ENCODE data around the gene MIXL1. TPM values are rescaled to one million over a fixed set of nuclear protein-coding genes. Genes with fewer than 3 reads are reported as not detected.

Gene MIXL1
- total and polyA plus RNA-seq, 2 of the 13 experiments (the other 11 are each of a cell fraction or from before 2014, with no cell fraction given) = 7.6 to 18.5 TPM

DNA sequence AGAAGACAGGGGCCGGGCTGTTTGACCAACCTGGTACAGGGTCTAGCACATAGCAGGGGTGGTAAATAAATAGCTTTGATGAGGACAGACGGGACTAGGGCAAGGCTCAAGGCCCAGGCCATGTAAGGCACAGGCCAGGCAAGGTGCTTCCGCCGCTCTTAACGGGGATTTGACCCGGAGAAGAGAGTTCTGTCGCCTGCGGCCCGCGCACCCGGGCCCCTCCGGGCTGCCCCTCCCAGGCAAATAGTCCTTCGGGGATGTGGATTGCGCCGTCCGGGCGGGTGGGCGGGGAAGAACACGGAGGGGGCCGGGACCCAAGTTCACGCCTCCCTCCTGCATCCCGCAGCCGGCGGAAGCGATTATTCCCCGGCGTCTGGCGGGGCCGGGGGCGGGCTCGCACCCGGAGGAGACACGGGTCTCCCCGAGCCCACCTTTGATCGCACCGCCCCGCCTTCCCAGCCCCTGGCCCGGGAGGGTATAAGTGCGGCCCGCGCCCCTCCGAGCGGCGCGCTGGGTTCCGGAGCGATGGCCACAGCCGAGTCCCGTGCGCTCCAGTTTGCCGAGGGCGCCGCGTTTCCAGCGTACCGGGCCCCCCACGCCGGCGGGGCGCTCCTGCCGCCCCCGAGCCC lies at the start of gene MIXL1 (continued):
- TF ChIP-seq ZBTB40 (IDR thresholded peaks at IDR 0.05) (no peak), ZBTB40 (CRISPR knock-in tag; IDR thresholded peaks at IDR 0.05) (no peak), TCF12 (IDR thresholded peaks at IDR 0.05) (no peak), TCF12 (CRISPR knock-in tag; IDR thresholded peaks at IDR 0.05) (peak; percentile 76; the same call in 1 of the 2 replicates), ZNF878 (CRISPR knock-in tag; IDR thresholded peaks at IDR 0.05) (no peak), ASH2L (IDR thresholded peaks at IDR 0.05; ENCODE audit: insufficient read length, low read depth, low read length) (peak; percentile 71), ZNF761 (CRISPR knock-in tag; conservative IDR thresholded peaks at IDR 0.05) (no peak), PRMT3 (CRISPR knock-in tag; IDR thresholded peaks at IDR 0.05; ENCODE audit: borderline replicate concordance, low read depth) (no peak; the same call in 1 of the 2 replicates), NKX3-1 (CRISPR knock-in tag; IDR thresholded peaks at IDR 0.05) (no peak), SMARCE1 (IDR thresholded peaks at IDR 0.05; ENCODE audit: borderline replicate concordance) (no peak), ZMAT3 (CRISPR knock-in tag; conservative IDR thresholded peaks at IDR 0.05) (no peak)
- TF ChIP-seq, protein P1, sequence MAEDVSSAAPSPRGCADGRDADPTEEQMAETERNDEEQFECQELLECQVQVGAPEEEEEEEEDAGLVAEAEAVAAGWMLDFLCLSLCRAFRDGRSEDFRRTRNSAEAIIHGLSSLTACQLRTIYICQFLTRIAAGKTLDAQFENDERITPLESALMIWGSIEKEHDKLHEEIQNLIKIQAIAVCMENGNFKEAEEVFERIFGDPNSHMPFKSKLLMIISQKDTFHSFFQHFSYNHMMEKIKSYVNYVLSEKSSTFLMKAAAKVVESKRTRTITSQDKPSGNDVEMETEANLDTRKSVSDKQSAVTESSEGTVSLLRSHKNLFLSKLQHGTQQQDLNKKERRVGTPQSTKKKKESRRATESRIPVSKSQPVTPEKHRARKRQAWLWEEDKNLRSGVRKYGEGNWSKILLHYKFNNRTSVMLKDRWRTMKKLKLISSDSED (CRISPR knock-in tag; IDR thresholded peaks at IDR 0.05) = no peak
- TF ChIP-seq, protein P2, sequence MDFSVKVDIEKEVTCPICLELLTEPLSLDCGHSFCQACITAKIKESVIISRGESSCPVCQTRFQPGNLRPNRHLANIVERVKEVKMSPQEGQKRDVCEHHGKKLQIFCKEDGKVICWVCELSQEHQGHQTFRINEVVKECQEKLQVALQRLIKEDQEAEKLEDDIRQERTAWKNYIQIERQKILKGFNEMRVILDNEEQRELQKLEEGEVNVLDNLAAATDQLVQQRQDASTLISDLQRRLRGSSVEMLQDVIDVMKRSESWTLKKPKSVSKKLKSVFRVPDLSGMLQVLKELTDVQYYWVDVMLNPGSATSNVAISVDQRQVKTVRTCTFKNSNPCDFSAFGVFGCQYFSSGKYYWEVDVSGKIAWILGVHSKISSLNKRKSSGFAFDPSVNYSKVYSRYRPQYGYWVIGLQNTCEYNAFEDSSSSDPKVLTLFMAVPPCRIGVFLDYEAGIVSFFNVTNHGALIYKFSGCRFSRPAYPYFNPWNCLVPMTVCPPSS (IDR thresholded peaks at IDR 0.05) = no peak
